Stimulated activated CD8-positive, alpha-beta memory T cell treated with anti-CD3 and anti-CD28 coated beads, Interleukin-7, amount 100 ng/mL, for 1 hour (primary cell): ENCODE data around the gene CTSZ.
"Not testable (repeated sequence)": the region's sequence is repeated elsewhere in the genome, so short reads cannot be mapped to it uniquely, and the experiment has no call there.

Source experiments
- DNase-seq, 2 donors: peaks; one replicate each; pipeline ENCODE4 v3.0.0-alpha.2; 2020; ENCODE audit warnings: low read depth in 2 of 2

Gene CTSZ

DNA sequence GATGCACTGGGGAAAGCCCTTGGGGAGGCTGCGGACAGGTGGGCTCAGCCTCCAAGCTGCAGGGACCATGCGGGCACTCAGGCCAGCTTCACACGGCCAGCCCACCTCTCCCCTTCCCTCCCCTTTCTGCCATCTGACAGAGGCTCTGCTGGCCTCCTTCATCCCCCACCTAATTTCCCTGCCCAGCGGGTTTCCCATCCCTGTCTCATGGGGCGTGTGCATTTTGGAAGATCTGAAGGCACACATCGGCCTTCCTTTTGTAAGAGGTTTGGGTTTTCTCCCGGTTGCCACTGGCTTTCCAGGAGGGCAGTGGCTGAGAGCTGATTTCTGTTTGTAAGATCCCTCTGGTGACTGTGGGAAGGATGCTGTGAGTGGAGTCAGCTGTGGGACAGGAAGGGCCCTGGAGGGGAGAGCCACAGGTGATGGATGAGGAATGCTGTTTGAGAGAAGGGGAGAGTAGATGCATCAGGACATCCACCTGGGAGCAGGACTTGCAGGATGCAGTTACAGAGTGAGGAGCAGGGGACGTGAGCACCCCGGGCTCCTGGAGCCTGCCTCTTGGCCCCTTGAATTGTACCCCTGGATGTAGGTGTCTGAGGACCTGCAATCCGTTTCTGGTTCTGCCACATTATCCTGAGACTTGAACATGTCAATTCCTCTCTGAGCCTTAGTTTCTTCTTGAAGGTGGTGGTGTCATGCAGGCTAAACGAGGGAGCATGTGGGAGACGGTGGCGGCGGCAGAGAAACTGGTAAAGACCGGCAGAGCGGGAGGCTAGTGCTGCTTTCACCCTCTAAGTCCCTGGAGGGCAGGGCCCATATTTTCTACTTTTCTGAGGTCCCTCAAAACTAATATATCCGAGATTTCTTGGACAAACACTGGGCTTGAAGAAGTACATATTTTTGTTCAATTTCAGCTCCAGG, 6.2 kb upstream of the CTSZ start:
- DNase-seq: no peak

DNA sequence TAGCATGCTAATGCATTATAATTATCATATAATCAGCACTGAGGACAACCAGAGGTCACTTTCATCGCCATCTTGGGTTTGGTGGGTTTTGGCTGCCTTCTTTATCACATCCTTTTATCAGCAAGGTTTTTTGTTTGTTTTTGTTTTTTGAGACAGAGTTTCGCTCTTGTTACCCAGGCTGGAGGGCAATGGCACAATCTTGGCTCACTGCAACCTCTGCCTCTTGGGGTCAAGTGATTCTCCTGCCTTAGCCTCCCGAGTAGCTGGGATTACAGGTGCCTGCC, 4.8 kb upstream of the CTSZ start:
- not testable (repeated sequence) for DNase-seq

DNA sequence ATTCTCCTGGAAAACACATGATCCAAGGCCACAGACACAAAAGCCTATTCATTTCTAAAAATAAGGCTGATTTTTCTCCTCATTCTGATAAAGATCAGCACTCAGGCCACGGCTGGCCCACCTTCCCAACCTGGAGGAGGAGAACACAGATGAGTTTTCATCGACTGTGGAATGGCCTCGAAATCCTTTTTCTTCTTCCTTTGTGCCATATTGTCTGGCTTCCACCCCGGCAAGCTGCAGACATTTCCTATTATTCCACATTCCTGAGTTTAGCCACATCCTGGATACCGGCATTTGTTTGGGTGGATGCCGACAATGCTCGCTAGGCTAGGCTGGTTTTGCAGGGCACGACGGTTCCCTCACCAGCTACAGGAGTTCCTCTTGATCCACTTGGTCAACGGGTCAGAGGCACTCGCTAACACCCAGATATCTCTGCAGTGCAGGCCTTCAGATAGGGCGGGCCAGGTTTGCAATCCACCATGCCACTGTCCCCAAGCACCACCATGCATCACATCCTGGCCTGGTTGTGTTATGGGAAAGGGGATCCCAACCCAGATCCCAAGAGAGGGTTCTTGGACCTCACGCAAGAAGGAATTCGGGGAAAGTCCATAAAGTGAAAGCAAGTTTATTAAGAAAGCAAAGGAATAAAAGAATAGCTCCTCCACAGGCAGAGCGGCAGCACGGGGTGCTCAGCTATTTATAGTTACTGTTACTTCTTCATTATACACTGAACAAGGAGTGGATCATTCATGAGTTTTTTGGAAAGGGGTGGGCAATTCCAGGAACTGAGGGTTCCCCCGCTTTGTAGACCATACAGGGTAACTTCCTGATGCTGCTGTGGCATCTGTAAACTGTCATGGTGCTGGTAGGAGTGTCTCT, 4.2 kb upstream of the CTSZ start:
- DNase-seq: no peak

DNA sequence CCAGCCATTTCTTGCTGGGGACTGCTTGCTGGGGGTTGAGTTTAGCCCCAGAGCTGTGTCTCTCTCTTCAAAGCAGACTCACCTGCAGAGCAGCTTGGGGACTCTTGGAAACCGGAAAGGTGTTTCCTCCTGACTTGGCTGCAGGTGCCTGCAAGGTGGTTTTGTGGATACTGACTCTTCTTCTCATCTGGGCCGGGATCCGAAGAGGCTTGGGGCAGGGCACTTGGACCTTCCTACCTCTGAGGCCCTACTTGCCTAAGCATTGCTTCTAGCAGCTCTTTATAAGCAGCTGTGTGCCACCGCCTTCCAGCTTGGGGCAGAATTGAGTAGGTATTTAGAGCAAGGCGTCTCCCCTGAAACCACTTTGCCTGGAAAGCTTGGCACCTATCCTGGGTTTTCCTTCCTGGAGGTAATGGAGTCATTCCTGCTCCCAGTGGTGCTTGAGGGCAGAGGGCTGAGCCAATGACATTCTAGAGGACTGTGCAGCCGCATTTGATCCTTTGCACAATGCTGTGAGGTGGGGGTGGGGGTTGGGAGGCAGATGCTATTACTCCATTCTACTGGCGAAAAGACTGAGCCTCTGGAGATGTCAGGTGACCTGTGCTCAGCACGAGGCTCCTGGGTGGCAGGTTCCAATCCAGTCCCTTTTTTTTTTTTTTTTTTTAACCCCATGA, 3.4 kb upstream of the CTSZ start:
- DNase-seq: no peak

DNA sequence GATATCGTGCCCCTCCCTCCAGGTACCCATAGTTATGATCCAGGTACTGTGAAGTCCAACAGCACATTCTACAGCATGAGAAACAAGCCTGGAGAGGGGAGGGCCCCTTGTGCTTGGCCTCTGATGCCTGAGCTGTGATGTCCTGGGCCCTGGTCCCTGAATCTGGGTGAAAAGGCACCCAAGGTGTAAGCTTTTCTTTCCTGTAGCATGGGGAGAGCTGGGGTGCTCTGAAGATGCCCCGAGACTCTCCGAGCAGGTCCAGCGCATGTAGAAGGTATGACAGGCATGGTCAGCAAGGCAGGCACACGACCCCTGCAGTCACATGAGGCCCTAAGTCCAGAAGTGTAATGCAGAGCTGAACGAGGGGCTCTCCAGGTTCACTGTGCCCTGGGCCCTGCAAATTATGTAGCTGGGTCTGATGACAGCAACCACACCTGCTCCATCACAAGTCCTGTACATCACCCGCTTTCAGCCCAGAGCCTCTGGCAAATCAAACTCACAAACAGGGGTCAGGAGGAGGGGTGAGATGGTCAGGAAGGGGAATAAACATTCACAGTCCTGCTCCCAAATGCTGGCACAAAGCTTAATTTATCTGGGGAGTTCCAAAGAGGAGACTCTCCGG, 1.8 kb upstream of the CTSZ start:
- DNase-seq: no peak

DNA sequence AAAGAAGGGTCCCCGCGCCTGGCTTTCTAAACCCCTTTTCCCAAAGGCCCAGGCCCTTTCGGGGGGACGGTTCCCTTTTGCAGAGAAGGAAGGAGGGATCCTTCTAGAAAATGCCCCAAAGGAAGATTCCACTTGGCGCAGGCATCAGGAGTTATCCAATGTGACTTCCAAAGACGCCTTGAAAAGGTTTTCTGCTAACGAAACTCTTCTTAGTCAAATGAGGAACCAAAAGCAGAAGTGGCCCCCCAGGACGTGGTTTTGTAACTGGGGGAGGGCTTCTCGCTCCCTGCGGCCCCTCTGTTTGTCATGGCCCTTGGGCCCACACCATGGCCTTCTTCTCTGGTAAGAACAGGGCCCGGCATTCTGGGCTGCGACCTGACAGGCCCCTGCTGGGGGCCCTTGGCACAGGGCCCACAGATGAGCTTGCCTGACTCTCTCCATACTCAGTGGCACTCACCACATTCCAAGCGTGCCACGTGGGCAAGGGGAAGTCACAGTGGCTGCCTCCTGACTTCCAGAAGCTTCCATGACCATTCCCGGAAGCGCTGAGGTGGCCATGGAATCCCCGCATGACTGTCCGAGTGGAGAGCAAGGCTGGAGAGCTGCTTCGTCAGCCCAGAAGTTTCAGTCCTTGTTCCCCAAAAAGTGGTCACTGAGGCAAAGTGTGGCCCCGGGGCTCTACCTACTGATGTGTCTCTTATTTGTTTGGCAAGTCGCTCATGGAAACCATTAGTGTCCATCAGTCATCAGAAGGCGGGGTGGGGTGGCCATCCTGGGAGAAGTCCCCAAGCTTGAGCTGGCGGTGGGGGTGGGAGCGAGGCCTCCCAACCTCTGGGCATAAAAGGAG, 834 bp upstream of the CTSZ start:
- DNase-seq: no peak

DNA sequence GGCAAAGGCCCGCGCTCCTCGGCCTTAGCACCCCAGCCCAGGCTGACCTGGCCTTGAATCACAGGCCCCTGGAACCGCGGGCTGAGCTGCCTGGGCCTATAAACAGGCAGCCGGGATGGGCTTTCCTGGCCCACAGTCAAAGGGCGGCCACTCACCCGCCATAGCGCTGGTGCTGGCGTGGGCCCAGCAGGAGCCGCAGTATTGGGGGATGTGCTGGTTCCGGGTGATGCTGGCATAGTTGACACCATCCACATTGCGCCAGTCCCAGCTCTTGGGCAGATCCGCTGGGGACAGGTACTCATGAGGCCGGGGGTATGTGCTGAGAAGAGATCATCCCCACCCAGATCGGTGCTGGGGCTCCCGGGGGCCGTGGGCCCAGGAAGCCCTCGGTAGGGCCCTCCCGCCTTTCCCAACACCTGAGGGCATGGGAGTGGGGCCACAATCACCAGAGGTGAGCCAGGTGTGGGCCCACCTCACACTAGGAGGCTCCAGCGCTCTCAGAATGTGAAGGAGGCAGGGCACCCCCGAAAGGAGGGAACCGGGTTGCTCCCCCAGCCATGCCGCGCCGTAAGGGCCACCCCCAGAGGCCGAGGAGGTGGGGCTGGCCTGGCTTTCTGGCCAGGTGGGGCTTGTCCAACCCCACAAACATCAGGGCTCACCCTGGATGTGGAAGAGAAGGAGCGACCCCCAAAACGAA, 739 bp downstream of the CTSZ start:
- no peak for DNase-seq

DNA sequence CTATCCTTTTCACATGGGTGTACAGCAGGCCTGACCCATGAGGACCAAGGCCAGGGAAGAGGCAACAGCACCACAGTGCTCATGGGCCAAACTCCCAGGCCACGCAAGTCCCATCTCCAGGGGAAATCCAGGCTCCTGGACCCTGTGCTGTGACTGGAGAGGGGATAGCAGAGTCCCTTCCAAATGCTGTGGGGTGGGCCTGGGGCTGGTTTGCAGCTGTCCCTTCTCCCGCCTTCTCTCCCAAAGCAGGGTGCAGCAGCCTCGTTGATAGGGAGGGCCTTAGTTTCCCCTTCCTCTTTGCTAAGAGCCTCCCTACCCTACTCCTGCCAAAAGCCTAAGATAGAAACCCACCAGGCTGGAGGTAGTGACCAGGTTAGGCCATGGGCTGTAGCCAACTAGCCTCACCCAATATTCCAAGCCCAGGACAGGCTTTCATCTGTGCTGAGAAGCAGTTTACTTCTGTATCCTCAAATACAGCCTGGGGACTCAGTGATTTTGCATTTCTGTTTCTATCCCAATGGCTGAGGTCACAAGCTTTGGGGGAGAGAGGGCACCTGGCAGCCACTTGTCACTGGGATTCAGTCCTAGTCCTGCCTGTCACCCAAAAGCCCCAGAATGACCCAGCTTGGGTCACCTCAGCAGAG, 1.4 kb downstream of the CTSZ start:
- no peak for DNase-seq

DNA sequence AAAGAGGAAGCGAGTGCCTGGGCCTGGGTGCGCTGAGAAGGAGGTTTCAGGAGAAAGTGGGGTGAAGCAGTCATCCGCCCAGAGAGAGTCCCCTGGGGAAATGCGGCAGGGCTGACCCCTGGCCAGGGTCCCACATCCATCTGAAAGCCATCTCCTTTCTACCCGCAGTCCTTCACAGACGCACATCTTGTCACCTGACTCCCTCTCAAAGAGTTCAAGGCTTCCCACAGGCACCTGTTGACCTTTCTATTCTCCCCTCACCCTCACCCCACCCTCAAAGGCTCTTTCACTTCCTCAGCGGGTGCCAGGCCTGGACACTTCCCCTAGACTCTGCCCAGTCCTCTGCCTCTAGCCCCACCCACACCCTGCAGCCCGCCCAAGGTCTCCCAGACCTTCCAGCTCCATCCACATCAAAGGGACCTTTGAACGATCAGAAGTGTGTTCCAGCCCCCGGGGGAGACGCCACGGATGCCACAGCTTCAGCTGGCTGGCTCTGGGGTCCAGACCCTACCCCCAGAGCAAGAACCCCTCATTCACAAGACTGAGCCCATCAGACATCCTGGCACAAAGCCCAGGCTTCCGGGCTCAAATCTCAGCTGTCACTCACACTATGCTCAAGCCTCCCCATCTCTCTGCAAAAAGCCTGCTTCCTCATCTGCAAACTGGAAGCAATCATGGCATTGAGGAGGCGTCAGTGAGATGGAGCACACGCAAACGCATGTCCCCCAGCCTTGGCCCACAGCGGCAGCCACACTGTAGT, 2.1 kb downstream of the CTSZ start:
- DNase-seq: no peak

DNA sequence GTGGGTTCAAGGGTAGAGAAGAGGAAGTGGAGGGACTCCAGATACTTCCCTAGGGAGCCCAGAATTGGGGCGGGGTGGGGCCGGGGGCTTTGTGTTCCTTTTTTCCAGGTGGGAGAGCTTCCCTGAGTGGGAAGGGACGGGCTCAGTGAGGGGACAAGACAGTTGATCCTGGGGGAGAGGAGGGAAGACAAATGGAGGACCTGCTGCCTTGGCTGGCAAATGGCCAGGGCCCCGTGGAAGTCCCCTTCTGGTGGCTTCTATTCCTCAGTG, 2.6 kb downstream of the CTSZ start:
- DNase-seq: peak in 1 of 2 donors; percentile 21

DNA sequence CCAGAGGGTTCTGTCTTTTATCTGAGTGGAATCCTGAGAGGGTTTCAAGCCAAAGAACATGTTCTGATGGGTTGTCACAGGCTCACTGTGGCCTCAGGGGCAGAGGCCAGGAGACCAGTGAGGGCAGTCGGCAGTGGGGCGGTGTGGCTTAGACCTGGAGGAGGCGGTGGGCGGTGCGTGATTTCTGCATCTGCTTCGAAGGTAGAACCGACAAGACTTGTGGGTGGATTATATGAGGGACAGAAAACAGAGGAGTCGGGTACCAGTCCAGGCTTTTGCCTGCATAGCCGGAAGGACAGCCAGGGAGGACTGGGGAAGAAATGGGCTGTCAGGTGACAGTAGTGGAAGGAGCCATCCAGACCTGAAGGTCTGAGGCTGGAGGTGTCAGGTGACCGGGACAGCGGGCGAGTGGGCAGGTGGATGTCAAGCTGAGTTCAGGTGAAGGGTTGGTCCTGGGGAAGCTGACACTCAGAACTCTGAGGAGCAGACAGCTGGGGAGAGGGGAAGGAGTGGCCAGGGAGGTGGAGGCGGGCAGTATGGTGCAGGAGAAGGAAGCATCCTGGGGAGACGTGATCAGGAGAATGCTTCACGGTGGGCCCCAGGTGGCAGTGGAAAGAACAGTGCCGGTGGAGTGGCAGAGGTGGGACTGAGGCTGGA, 3.1 kb downstream of the CTSZ start:
- no peak for DNase-seq

DNA sequence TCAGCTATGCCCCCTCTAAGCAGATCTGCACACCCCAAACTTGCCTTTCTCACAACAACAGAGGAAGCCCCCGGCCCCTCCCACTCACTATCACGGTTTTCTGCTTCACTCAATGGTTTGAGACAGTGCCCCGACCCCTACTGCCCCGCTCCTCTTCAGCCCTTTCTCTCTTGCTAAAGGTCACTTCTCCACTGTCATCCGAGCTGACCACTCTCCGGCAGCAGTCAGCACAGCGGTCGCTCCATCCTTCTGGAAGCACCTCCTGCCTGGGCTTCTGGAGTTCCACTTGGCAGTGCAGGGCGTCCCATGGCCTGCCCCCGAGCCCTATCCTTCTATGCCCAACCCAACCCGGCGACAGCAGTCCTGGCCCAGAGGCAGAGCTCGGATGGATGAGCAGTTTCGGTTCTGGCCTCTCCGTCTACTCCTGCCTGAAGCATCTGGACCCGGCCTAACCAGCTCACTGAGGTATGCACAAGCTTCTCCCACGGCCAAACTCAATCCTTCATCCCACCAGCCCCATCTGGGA, 4.1 kb downstream of the CTSZ start:
- DNase-seq: no peak

DNA sequence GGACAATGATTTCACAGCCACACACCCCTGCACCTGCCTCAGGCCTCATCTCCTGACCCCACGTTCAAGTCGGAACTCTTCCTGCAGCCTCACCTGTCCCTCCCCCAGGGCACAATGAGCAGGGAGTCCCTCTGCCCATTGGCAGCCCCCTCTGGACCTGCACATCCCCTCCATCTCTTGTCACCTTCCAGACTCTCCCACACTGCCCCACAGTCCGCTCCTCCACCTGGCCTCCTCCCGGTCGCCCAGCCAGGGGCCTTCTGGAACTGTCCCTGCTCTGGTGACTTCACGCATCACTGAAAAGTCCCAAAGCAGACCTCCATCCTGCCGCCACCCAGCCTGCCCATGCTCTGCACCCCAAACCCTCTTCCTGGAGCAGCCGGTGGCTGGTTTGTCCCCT, 4.7 kb downstream of the CTSZ start:
- no peak for DNase-seq

DNA sequence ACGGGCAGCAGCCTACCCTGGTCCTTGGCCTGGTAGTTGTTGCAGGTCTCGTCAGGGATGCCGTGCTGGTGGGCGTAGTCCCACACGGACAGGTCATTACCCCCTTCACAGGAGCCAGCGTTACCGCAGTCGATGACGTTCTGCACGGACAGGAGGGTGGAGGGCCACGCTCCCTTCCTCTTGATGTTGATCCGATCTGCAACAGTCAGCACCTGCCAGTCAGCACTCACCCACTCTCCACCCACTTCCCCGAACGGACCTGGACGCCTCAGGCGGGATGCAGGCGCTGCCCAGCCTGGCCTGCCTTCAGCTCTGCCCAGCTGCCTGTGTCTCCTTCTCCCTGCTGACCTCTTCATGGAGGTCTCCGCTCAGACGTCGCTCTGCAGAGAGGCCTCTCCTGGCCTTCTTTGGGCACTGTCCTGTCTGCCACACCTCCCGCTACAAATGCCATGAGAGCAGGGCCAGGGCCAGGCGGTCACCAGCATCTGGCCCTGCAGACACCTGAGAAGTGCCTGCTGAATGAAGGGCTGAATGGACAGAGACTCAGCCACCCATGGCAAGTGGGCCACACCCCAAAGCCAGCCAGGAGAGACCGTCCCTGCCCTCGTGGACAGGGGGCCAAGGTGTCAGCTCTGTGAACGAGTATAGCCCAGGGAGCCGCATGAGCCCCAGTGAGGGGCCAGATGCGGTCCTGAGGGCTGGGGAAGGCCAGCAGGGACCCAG, 5.4 kb downstream of the CTSZ start:
- DNase-seq: no peak

DNA sequence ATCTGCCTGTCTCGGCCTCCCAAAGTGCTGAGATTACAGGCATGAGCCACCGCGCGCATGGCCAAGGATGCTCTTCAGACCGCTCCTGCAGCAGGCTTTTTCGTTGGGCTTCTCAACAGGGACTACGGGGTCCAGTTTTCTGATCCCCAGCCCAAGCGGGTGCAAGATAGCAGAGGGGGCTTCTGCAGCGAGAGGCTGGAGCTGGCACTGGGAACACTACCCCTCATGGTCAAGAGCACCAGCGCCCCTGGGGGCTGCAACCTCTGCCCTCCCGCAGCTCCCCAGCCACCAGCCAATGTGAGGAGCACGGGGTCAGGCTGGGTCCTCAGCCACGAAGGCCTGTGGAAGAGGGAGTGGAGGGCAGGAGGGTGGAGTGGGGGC, 6.0 kb downstream of the CTSZ start:
- DNase-seq: no peak

DNA sequence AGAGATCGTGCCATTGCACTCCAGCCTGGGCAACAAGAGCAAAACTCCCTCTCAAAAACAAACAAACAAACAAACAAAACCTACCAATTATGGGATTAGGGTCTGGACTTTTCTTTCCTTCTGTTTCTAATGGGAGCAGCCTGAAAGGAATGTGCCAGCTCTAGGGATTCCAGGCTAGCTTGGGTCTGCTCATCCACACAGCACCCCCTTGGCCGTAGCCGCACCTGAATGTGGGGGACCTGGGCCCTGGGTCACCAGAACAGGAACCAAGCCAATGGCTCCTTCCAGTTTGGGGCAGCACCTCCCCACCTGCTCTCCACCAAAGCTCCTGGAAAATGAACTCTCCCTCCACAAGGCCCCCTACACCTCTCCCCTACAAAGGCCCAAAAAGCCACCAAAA, 6.7 kb downstream of the CTSZ start:
- DNase-seq: no peak

DNA sequence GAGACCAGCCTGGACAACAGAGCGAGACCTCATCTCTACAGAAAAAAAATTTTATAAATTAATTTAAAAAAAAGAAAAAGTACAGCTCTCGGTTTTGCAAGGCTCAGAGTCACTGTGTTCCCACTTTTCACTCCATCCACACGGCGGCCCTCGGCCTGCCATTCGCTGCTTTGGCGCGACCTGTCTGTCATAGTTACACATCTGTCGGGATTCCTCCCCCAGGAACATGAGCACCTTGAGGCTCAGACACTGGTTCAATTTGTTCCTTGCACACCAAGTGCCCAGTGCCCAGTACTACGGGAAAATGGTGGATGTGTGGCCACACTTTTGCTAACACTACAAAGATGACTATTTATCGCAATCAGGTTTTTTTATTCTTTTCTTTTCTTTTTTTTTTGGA, 8.4 kb downstream of the CTSZ start:
- DNase-seq: no peak

DNA sequence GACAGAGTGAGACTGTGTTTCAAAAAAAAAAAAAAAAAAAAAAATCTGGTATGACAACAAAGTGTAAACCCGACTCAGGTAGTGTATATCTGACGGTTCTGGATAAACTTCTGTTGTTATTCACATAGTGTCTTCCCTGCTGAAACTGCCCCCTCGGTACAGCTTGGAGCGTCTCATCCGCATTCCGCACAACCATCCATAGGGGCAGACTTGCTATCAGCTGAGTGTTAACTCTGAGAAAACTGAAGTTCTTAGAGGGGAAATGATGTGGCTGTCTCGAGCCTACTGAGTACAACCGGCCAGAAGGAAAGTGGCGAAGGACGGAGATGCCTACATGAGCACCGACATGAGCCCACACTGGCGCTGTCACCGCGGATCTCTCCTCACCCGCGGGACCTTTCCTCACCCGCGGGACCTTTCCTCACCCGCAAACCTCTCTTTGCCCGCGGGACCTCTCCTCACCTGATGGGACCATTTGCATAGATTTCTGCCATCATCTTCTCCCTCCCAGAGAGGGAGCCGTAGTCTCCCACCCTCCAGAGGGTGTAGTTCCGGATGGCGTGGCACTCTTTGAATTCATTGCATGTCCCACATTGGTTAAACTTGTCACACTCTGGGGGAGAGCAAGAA, 9.8 kb downstream of the CTSZ start:
- DNase-seq: no peak
